Tibial artery (tissue), 4 donors: ENCODE results near the gene SBNO2.

Source experiments
- DNase-seq, 2 donors: peaks; one replicate each; pipeline ENCODE4 v3.0.0-alpha.2; 2019
- H3K27ac ChIP-seq, 2 donors: fragments of 200-600 bp; sonication (generic) in 1 of 2; 1 replicate in 1 of 2; 2 replicates in 1 of 2; pipeline ENCODE4 v1.5.1; 2018 to 2019; ENCODE audit warnings: mild to moderate bottlenecking in 1 of 2
- H3K27me3 ChIP-seq, 2 donors: fragments of 200-600 bp; sonication (generic) in 1 of 2; one replicate each; pipeline versions ENCODE4 v1.5.1 to v1.6.0; 2016 to 2019
- H3K36me3 ChIP-seq, 3 donors: fragments of 200-600 bp; sonication (generic) in 2 of 3; one replicate each; pipeline ENCODE4 v1.5.1; 2016 to 2019; ENCODE audit warnings: mild to moderate bottlenecking in 2 of 3
- H3K4me1 ChIP-seq, 4 donors: fragments of 200-600 bp; sonication (generic) in 2 of 4; 1 replicate in 3 of 4; 2 replicates in 1 of 4; pipeline ENCODE4 v1.5.1; 2016 to 2019
- H3K4me3 ChIP-seq, 2 donors: fragments of 200-600 bp; sonication (generic) in 1 of 2; 1 replicate in 1 of 2; 2 replicates in 1 of 2; pipeline ENCODE4 v1.5.1; 2018 to 2019; ENCODE audit warnings: mild to moderate bottlenecking in 2 of 2
- H3K9me3 ChIP-seq, 3 donors: fragments of 200-600 bp; sonication (generic) in 1 of 3; one replicate each; pipeline ENCODE4 v1.5.1; 2016 to 2019
- intact Hi-C: fragments of 100-400 bp; cut with DNase I; formaldehyde crosslinking; loops from one replicate; pipeline ENCODE4 v1.15.0; 2023; ENCODE audit warnings: low total_unique reads
- TF ChIP-seq, protein P1 (sequence below), 2 experiments: fragments of 200-600 bp in 1 of 2; fragments of 450-650 bp in 1 of 2; IDR thresholded peaks; one replicate each; pipeline ENCODE4 v1.5.1; 2017 to 2019; ENCODE audit warnings: antibody characterized with exemption in 2 of 2, mild to moderate bottlenecking in 1 of 2, moderate library complexity in 1 of 2

Gene SBNO2

DNA sequence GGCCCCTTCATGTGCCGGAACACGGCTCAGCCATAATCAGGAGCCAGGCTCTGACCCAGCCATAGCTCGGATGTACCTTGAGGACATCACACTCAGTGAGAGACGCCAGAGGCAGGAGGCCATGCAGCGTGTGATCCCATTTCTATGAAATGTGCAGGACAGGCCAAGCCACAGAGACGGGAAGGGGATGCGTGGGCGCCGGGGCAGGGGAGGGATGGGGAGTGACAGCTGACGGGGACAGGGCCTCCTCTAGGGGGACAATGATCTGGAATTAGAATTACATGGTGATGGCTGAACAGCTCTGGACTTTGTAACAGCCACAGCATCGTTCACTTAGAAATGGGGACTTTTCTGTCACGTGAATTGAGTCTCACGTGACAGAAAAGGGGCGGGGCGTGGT is 34.9 kb downstream of the SBNO2 start:
- H3K9me3 ChIP-seq: no peaks in the 10 kb centered on the region
- no peak for DNase-seq
- no peak overlapping the region for H3K4me3 ChIP-seq
- intact Hi-C loops: no loop called here
- TF ChIP-seq, protein P1, sequence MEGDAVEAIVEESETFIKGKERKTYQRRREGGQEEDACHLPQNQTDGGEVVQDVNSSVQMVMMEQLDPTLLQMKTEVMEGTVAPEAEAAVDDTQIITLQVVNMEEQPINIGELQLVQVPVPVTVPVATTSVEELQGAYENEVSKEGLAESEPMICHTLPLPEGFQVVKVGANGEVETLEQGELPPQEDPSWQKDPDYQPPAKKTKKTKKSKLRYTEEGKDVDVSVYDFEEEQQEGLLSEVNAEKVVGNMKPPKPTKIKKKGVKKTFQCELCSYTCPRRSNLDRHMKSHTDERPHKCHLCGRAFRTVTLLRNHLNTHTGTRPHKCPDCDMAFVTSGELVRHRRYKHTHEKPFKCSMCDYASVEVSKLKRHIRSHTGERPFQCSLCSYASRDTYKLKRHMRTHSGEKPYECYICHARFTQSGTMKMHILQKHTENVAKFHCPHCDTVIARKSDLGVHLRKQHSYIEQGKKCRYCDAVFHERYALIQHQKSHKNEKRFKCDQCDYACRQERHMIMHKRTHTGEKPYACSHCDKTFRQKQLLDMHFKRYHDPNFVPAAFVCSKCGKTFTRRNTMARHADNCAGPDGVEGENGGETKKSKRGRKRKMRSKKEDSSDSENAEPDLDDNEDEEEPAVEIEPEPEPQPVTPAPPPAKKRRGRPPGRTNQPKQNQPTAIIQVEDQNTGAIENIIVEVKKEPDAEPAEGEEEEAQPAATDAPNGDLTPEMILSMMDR (IDR thresholded peaks at IDR 0.05): no peak
- no peaks in the 10 kb centered on the region for H3K27me3 ChIP-seq
- H3K27ac ChIP-seq: no peak overlapping the region
- H3K36me3 ChIP-seq: peaks cover 6 to 66% (median 39%) of the 10 kb centered on the region in 3 donors
- H3K4me1 ChIP-seq: peaks cover 0 to 17% (median 0%) of the 10 kb centered on the region in 4 donors

GRCh38 chr19:1138121-1138520 is 35.9 kb downstream of the SBNO2 start:
- H3K27ac ChIP-seq: no peak overlapping the region
- DNase-seq: no peak
- H3K9me3 ChIP-seq: no peaks in the 10 kb centered on the region
- intact Hi-C loops: no loop called here
- peaks cover 0 to 56% (median 29%) of the 10 kb centered on the region in 3 donors for H3K36me3 ChIP-seq
- H3K4me1 ChIP-seq: peaks cover 0 to 23% (median 5%) of the 10 kb centered on the region in 4 donors
- TF ChIP-seq, protein P1 (IDR thresholded peaks at IDR 0.05): no peak
- no peak overlapping the region for H3K4me3 ChIP-seq
- H3K27me3 ChIP-seq: no peaks in the 10 kb centered on the region

- Histone ChIP-seq H3K27me3 (no peaks in the 10 kb centered on the region), H3K4me1 (peaks cover 0 to 35% (median 18%) of the 10 kb centered on the region in 4 donors), H3K36me3 (peaks cover 0 to 44% (median 18%) of the 10 kb centered on the region in 3 donors), H3K9me3 (no peaks in the 10 kb centered on the region), H3K27ac (no peak overlapping the region), H3K4me3 (no peak overlapping the region)
- TF ChIP-seq, protein P1 (IDR thresholded peaks at IDR 0.05): no peak
- no peak for DNase-seq
- intact Hi-C loops: no loop called here
These were observed 37.3 kb downstream of the SBNO2 start for GRCh38 chr19:1136621-1137317.

DNA sequence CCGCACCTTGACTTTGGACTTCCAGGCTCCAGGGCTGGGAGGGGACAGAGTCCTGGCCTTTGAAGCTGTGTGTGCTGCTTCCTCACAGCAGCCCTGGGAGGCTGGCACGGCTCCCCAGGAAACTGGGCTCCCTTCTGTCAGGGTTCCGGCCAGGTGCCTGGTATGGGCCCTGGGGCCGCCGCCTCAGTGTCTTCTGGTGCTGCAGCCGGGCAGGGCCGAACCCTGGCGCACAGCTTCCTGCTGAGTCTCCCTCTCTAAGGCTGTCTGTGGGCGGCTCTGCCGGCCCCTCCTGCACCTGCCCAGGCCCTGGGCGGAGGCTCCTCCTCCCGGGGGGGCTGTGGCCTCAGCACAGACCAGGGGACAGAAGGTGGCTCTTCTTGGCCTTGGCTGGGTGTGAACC is 37.9 kb downstream of the SBNO2 start:
- Histone ChIP-seq H3K27me3 (no peaks in the 10 kb centered on the region), H3K4me3 (no peak overlapping the region), H3K4me1 (peaks cover 0 to 39% (median 22%) of the 10 kb centered on the region in 4 donors), H3K36me3 (peaks cover 0 to 38% (median 18%) of the 10 kb centered on the region in 3 donors), H3K27ac (no peak overlapping the region), H3K9me3 (no peaks in the 10 kb centered on the region)
- intact Hi-C loops: no loop called here
- DNase-seq: no peak
- TF ChIP-seq, protein P1 (IDR thresholded peaks at IDR 0.05): no peak

- Histone ChIP-seq H3K9me3 (no peaks in the 10 kb centered on the region), H3K36me3 (peaks cover 0 to 31% (median 15%) of the 10 kb centered on the region in 3 donors), H3K4me1 (peaks cover 0 to 47% (median 29%) of the 10 kb centered on the region in 4 donors), H3K4me3 (no peak overlapping the region), H3K27me3 (no peaks in the 10 kb centered on the region), H3K27ac (no peak overlapping the region)
- TF ChIP-seq, protein P1 (IDR thresholded peaks at IDR 0.05): no peak
- no peak for DNase-seq
- intact Hi-C loops: no loop called here
These were observed 38.6 kb downstream of the SBNO2 start for GRCh38 chr19:1135454-1135853.
